Adipocyte (in vitro differentiated cells): ENCODE data around the gene NTPCR.

Source experiments
- DNase-seq: peaks from one replicate; pipeline ENCODE4 v3.0.0-alpha.2; 2015; ENCODE audit warnings: low read depth
- H3K27me3 ChIP-seq: replicated peaks from 2 replicates; pipeline ENCODE4 v1.7.0; 2013; ENCODE audit warnings: mild to moderate bottlenecking, low read length, moderate library complexity; ENCODE audit not compliant: control insufficient read depth, insufficient read depth
- H3K36me3 ChIP-seq: 2 replicates; pipeline ENCODE4 v1.7.0; 2013; ENCODE audit warnings: low read length, mild to moderate bottlenecking, moderate library complexity; ENCODE audit not compliant: control insufficient read depth, insufficient read depth, severe bottlenecking
- H3K4me1 ChIP-seq: 2 replicates; pipeline ENCODE4 v1.7.0; 2013; ENCODE audit warnings: mild to moderate bottlenecking, low read length, moderate library complexity; ENCODE audit not compliant: control insufficient read depth, insufficient read depth
- H3K4me3 ChIP-seq: 2 replicates; pipeline ENCODE4 v1.7.0; 2013; ENCODE audit warnings: mild to moderate bottlenecking, low read length, moderate library complexity
- H3K9ac ChIP-seq: 2 replicates; pipeline ENCODE4 v1.7.0; 2013; ENCODE audit warnings: mild to moderate bottlenecking, low read length, moderate library complexity
- H3K9me3 ChIP-seq: 2 replicates; pipeline ENCODE4 v1.7.0; 2013; ENCODE audit warnings: mild to moderate bottlenecking, low read length, moderate library complexity; ENCODE audit not compliant: control insufficient read depth

NTPCR gene

GRCh38 chr1:232951180-232951579 lies 769 bp downstream of the NTPCR start:
- Histone ChIP-seq H3K4me1 (peaks cover 23% of the 10 kb centered on the region), H3K4me3 (peak overlapping the region; percentile 83), H3K36me3 (no peaks in the 10 kb centered on the region), H3K9ac (peak overlapping the region; percentile 85), H3K27me3 (no peaks in the 10 kb centered on the region), H3K9me3 (no peaks in the 10 kb centered on the region)
- DNase-seq, result peak; percentile 24

- peak; percentile 10 for DNase-seq
- Histone ChIP-seq H3K36me3 (no peaks in the 10 kb centered on the region), H3K4me3 (peak overlapping the region; percentile 83), H3K9me3 (no peaks in the 10 kb centered on the region), H3K9ac (peak overlapping the region; percentile 85), H3K4me1 (peaks cover 23% of the 10 kb centered on the region), H3K27me3 (no peaks in the 10 kb centered on the region)
These were observed 1.2 kb downstream of the NTPCR start for GRCh38 chr1:232951605-232952004.

- DNase-seq, result peak; percentile 55
- no peaks in the 10 kb centered on the region for H3K27me3 ChIP-seq
- no peaks in the 10 kb centered on the region for H3K9me3 ChIP-seq
These were observed 2.4 kb downstream of the NTPCR start for GRCh38 chr1:232952514-232953499.

GRCh38 chr1:232954594-232955365 lies 4.4 kb downstream of the NTPCR start:
- peaks cover 21% of the 10 kb centered on the region for H3K4me1 ChIP-seq
- no peaks in the 10 kb centered on the region for H3K27me3 ChIP-seq
- H3K9ac ChIP-seq, result no peak overlapping the region
- no peak for DNase-seq
- no peak overlapping the region for H3K4me3 ChIP-seq
- peaks cover 21% of the 10 kb centered on the region for H3K36me3 ChIP-seq
- peaks cover 8% of the 10 kb centered on the region for H3K9me3 ChIP-seq

More at GRCh38 chr1:232952514-232953499, 2.4 kb downstream of the NTPCR start:
- Histone ChIP-seq H3K9ac (no peak overlapping the region), H3K36me3 (peaks cover 3% of the 10 kb centered on the region), H3K4me3 (no peak overlapping the region), H3K4me1 (peaks cover 23% of the 10 kb centered on the region)

GRCh38 chr1:232956081-232956480 lies 5.7 kb downstream of the NTPCR start:
- Histone ChIP-seq H3K4me3 (no peak overlapping the region), H3K27me3 (no peaks in the 10 kb centered on the region), H3K4me1 (peaks cover 19% of the 10 kb centered on the region), H3K36me3 (peaks cover 23% of the 10 kb centered on the region), H3K9me3 (peaks cover 8% of the 10 kb centered on the region), H3K9ac (no peak overlapping the region)
- DNase-seq, result no peak

- Histone ChIP-seq H3K9ac (no peak overlapping the region), H3K4me3 (no peak overlapping the region), H3K36me3 (peaks cover 23% of the 10 kb centered on the region), H3K9me3 (peaks cover 8% of the 10 kb centered on the region), H3K4me1 (peaks cover 9% of the 10 kb centered on the region), H3K27me3 (no peaks in the 10 kb centered on the region)
- DNase-seq, result no peak
These were observed 7.7 kb downstream of the NTPCR start for GRCh38 chr1:232958067-232958466.

GRCh38 chr1:232962761-232963745 lies 12.6 kb downstream of the NTPCR start:
- Histone ChIP-seq H3K27me3 (no peaks in the 10 kb centered on the region), H3K4me3 (peak overlapping the region; percentile 64), H3K9me3 (peaks cover 8% of the 10 kb centered on the region), H3K4me1 (peaks cover 20% of the 10 kb centered on the region), H3K36me3 (peaks cover 23% of the 10 kb centered on the region), H3K9ac (peak overlapping the region; percentile 72)
- DNase-seq, result peak; percentile 40

- no peak overlapping the region for H3K9ac ChIP-seq
- no peak for DNase-seq
- peaks cover 9% of the 10 kb centered on the region for H3K36me3 ChIP-seq
These were observed 14.2 kb downstream of the NTPCR start for GRCh38 chr1:232964601-232965000.

GRCh38 chr1:232965124-232965911 lies 14.9 kb downstream of the NTPCR start:
- H3K4me3 ChIP-seq, result no peak overlapping the region
- H3K36me3 ChIP-seq, result peaks cover 9% of the 10 kb centered on the region
- no peaks in the 10 kb centered on the region for H3K9me3 ChIP-seq
- peaks cover 20% of the 10 kb centered on the region for H3K4me1 ChIP-seq
- H3K27me3 ChIP-seq, result no peaks in the 10 kb centered on the region
- no peak for DNase-seq
- no peak overlapping the region for H3K9ac ChIP-seq

More at GRCh38 chr1:232964601-232965000, 14.2 kb downstream of the NTPCR start:
- H3K4me3 ChIP-seq, result no peak overlapping the region
- H3K27me3 ChIP-seq, result no peaks in the 10 kb centered on the region
- no peaks in the 10 kb centered on the region for H3K9me3 ChIP-seq
- H3K4me1 ChIP-seq, result peaks cover 20% of the 10 kb centered on the region

- no peak overlapping the region for H3K9ac ChIP-seq
- peaks cover 12% of the 10 kb centered on the region for H3K36me3 ChIP-seq
- DNase-seq, result no peak
- H3K27me3 ChIP-seq, result no peaks in the 10 kb centered on the region
- H3K9me3 ChIP-seq, result no peaks in the 10 kb centered on the region
- peaks cover 20% of the 10 kb centered on the region for H3K4me1 ChIP-seq
- no peak overlapping the region for H3K4me3 ChIP-seq
These were observed 15.5 kb downstream of the NTPCR start for GRCh38 chr1:232965912-232966217.
